Colonic mucosa (tissue), 4 donors: Measurements from ENCODE around the gene MTO1. TPM values are rescaled to one million over a fixed set of nuclear protein-coding genes. Genes with fewer than 3 reads are reported as not detected.
"Not testable (repeated sequence)": the region's sequence is repeated elsewhere in the genome, so short reads cannot be mapped to it uniquely, and the experiment has no call there.

Experiments used
- DNase-seq: peaks from one replicate; pipeline ENCODE4 v3.0.0-alpha.2; 2020
- H3K27ac ChIP-seq: fragments of 200-600 bp; one replicate; pipeline ENCODE4 v1.8.0; 2021
- H3K27me3 ChIP-seq: fragments of 200-600 bp; one replicate; pipeline ENCODE4 v1.8.0; 2021
- H3K36me3 ChIP-seq: fragments of 200-600 bp; one replicate; pipeline ENCODE4 v1.8.0; 2021
- H3K4me1 ChIP-seq: fragments of 200-600 bp; one replicate; pipeline ENCODE4 v1.8.0; 2021; ENCODE audit warnings: mild to moderate bottlenecking
- H3K4me3 ChIP-seq: fragments of 200-600 bp; one replicate; pipeline ENCODE4 v1.8.0; 2021
- H3K9ac ChIP-seq, 2 donors: one replicate each; pipeline ENCODE4 v1.7.0; 2013; ENCODE audit warnings: control low read depth in 2 of 2, low read depth in 2 of 2, low read length in 2 of 2
- H3K9me3 ChIP-seq: fragments of 200-600 bp; one replicate; pipeline ENCODE4 v1.8.0; 2021
- CTCF ChIP-seq: fragments of 200-600 bp; IDR thresholded peaks from one replicate; pipeline ENCODE4 v1.8.0; 2022; ENCODE audit warnings: antibody characterized with exemption, mild to moderate bottlenecking
- intact Hi-C: fragments of 100-400 bp; cut with DNase I; formaldehyde crosslinking; loops from one replicate; pipeline ENCODE4 v1.14.1; 2022
- total RNA-seq, 2 donors: library from RNA; stranded (reverse); fragmentation: NEBNext Ultra II Directional in 1 of 2; extraction: Animal tissue kit (Norgen Biotek cat#: 25700) in 1 of 2; gene quantifications; one replicate each; pipeline ENCODE4 v1.2.1, GENCODE V29; 2021
- donor health status: healthy.
- donor health status: DM: no; HTN: no; CAD: no.
- donor health status: DM: no; HTN: no; CAD: no.

The MTO1 gene
- total RNA-seq, 2 donors from 2014 or later = 25.5 to 29.2 TPM

- H3K27me3 ChIP-seq = no peaks in the 10 kb centered on the region
- DNase-seq = no peak
- H3K9me3 ChIP-seq = no peaks in the 10 kb centered on the region
- intact Hi-C loops = no loop called here
- no peak for TF ChIP-seq CTCF
- H3K27ac ChIP-seq = no peak overlapping the region
- H3K9ac ChIP-seq = no peak overlapping the region
- H3K4me3 ChIP-seq = no peak overlapping the region
- no peaks in the 10 kb centered on the region for H3K4me1 ChIP-seq
- H3K36me3 ChIP-seq = peaks cover 12% of the 10 kb centered on the region
Observed at GRCh38 chr6:73504160-73504559, 42.6 kb downstream of the MTO1 start.

- H3K27ac ChIP-seq = no peak overlapping the region
- no peaks in the 10 kb centered on the region for H3K4me1 ChIP-seq
- no peak overlapping the region for H3K4me3 ChIP-seq
- intact Hi-C loops = no loop called here
- TF ChIP-seq CTCF = no peak
- H3K36me3 ChIP-seq = peaks cover 12% of the 10 kb centered on the region
- no peak for DNase-seq
- H3K9me3 ChIP-seq = no peaks in the 10 kb centered on the region
- H3K27me3 ChIP-seq = no peaks in the 10 kb centered on the region
- H3K9ac ChIP-seq = no peak overlapping the region
Observed at GRCh38 chr6:73505142-73505541, 43.6 kb downstream of the MTO1 start.

GRCh38 chr6:73505705-73506104, 44.2 kb downstream of the MTO1 start:
- H3K27ac ChIP-seq, intact Hi-C loops, DNase-seq, H3K9ac ChIP-seq, H3K4me3 ChIP-seq, H3K27me3 ChIP-seq, H3K4me1 ChIP-seq, H3K9me3 ChIP-seq: not testable (repeated sequence)
- H3K36me3 ChIP-seq = peaks cover 10% of the 10 kb centered on the region

GRCh38 chr6:73506246-73506645, 44.7 kb downstream of the MTO1 start:
- no peaks in the 10 kb centered on the region for H3K9me3 ChIP-seq
- intact Hi-C loops = no loop called here
- no peaks in the 10 kb centered on the region for H3K27me3 ChIP-seq
- no peak for TF ChIP-seq CTCF
- no peaks in the 10 kb centered on the region for H3K4me1 ChIP-seq
- peaks cover 6% of the 10 kb centered on the region for H3K36me3 ChIP-seq
- no peak for DNase-seq
- H3K27ac ChIP-seq = no peak overlapping the region
- H3K4me3 ChIP-seq = no peak overlapping the region
- no peak overlapping the region for H3K9ac ChIP-seq

- Histone ChIP-seq H3K4me3 (no peak overlapping the region), H3K36me3 (no peaks in the 10 kb centered on the region), H3K27ac (no peak overlapping the region), H3K9ac (no peak overlapping the region), H3K4me1 (no peaks in the 10 kb centered on the region), H3K9me3 (no peaks in the 10 kb centered on the region), H3K27me3 (no peaks in the 10 kb centered on the region)
- TF ChIP-seq CTCF = no peak
- intact Hi-C loops = no loop called here
- no peak for DNase-seq
Observed at GRCh38 chr6:73508776-73509175, 47.2 kb downstream of the MTO1 start.

GRCh38 chr6:73509851-73510250, 48.3 kb downstream of the MTO1 start:
- no peak for TF ChIP-seq CTCF
- H3K36me3 ChIP-seq = no peaks in the 10 kb centered on the region
- no peaks in the 10 kb centered on the region for H3K9me3 ChIP-seq
- H3K27me3 ChIP-seq = no peaks in the 10 kb centered on the region
- no peak overlapping the region for H3K27ac ChIP-seq
- DNase-seq = no peak
- H3K9ac ChIP-seq = no peak overlapping the region
- H3K4me3 ChIP-seq = no peak overlapping the region
- no peaks in the 10 kb centered on the region for H3K4me1 ChIP-seq
- intact Hi-C loops = no loop called here
